GM13976 (cell line): ENCODE data around the gene B9D2.
A peak's percentile ranks its signal among the peaks of the same experiment; 100 is the strongest.

ENCODE experiments used
- DNase-seq: peaks from one replicate; pipeline ENCODE4 v3.0.0; 2012; ENCODE audit warnings: low spot score
- CTCF ChIP-seq: IDR thresholded peaks from 2 replicates; pipeline ENCODE4 v1.5.1; 2012; ENCODE audit warnings: borderline replicate concordance, mild to moderate bottlenecking; ENCODE audit not compliant: insufficient read depth; ENCODE audit errors: extremely low read depth, missing control alignments, control extremely low read depth
- in situ Hi-C: fragments of 300-500 bp; cut with MboI; formaldehyde crosslinking; loops from one replicate; pipeline ENCODE4 v1.12.0; 2022; ENCODE audit warnings: low sequenced_read_pairs, mixed read lengths, inconsistent platforms; ENCODE audit not compliant: unreplicated experiment

The B9D2 gene

DNA sequence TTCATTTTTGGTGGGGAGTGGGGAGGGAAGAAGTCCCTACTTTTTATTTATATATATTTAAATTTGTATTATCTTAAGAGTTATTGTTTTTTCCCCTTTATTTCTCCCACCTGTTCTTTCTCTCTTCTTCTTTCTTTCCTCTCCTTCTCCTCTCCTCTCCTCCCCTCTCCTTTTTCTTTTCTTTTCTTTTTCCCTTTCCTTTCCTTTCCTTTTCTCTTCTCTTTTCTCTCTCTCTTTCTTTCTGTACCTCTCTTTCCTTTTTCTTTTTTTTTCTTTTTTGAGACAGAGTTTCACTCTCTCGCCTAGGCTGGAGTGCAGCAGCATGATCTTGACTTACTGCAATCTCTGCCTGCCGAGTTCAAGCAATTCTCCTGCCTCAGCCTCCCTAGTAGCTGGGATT, 35.6 kb upstream of the B9D2 start:
- in situ Hi-C loops: no loop called here
- no peak for DNase-seq
- no peak for TF ChIP-seq CTCF

DNA sequence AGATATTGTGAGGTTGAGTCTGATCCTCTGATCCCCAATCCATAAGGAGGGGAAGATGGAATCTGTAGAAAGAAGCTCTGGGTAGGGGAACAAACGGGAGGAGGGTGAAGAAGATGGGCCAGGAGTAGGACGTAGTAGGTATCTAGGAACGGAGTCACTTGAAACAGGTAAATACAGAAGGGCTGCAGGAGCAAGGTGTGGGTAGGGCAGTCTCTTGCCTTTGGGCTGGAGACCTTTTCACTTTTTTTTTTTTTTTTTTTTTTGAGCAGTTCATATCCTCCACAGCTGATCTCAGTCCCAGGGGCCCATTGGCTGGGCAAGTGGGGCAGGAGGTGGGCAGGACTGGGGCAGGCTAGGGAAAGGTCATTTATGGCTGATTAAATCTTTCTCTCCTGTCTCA, 35.1 kb upstream of the B9D2 start:
- DNase-seq: no peak
- TF ChIP-seq CTCF: no peak
- in situ Hi-C loops: no loop called here

DNA sequence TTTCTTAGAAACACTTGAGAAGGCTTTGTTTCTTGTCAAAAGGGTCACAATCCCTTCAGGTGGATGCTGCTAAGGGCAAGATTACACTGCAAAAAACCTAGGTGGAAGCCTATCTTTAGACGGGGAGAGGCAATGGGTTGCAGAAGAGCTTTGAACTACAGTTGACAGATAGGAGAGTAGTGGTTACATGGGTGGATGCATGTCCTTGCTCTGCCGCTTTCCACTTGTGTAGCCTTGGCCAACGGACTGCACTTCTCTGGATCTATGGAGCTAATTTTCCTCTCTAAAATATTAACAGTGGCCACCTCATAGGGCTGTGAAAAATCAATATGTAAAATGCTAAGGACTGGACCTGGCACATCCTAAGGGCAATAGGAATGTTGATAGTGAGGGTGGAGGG, 34.6 kb upstream of the B9D2 start:
- DNase-seq: no peak
- no peak for TF ChIP-seq CTCF
- in situ Hi-C loops: no loop called here

- no peak for TF ChIP-seq CTCF
- DNase-seq: no peak
- in situ Hi-C loops: no loop called here
These were observed 34.1 kb upstream of the B9D2 start for GRCh38 chr19:41398050-41398418.

DNA sequence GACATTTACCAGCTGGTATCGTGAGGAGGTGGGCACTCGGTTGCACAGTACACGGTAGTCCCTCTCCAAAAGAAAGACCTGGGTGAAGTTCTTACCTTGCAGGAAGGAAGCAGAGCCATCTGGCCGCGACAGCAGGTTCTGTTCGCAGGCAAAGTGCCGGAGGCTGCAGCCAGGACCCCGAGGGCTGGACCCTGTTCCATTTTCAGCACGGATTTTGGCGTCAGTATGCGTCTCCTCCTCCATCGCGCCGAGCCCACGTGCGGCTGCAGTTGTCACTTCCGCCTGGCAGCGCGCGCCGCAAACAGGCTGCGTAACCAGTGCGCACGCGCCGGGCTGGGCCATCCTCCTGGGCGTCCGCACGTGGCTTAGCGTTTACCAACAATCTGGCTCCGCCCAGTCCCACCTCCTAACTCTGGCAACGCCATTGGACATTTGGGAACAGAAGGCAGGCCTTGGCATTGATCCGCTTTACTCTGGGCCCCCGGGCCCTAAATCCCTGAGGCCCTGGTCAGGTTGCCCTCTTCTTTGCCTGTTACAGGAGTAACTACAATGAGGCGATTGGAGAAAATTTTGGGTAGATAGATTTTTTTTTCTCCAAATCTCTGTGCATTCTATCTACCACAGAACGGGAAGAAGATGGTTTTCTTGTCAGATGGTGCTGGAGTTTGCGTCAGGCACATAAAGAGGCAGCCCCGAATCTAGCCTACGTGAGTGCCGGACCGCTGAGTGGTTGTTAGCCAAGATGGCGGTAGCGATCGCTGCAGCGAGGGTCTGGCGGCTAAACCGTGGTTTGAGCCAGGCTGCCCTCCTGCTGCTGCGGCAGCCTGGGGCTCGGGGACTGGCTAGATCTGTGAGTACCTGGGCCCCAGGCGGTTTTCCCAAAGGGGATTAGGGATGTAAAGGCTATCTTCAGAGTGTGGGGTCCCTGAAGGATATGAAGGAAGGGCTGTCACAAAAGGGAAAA, 33.4 kb upstream of the B9D2 start, which contains the start of the genes BCKDHA and EXOSC5:
TSS of gene BCKDHA (plus strand) at position 733 of the 964 bp plus-strand sequence. CDS start at position 743, 10 bp downstream.
TSS of gene EXOSC5 (minus strand) at position 274 of the 964 bp plus-strand sequence. CDS start at position 243, 31 bp downstream.
- no peak for TF ChIP-seq CTCF
- in situ Hi-C loops: no loop called here
- DNase-seq: peak; percentile 98

DNA sequence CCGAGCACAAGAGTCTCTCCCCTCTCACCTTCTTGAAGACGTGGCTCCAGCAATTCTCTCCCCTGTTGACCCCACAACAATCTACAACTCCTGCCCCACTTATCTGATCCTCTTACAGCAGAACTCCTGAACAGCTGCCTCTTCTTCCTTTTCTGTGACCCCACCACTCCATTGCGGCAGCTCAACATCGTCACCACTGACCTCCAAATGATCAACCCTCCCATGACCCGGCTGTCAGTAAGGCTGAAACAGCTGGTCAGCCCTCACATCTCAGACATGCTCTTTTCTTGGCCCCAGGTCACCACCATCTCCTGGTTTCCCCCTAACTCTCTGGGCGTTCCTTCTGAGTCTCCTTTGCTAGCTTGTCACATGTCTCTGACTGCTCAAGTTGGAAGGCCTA, 31.4 kb upstream of the B9D2 start:
- DNase-seq: no peak
- TF ChIP-seq CTCF: no peak
- in situ Hi-C loops: no loop called here

DNA sequence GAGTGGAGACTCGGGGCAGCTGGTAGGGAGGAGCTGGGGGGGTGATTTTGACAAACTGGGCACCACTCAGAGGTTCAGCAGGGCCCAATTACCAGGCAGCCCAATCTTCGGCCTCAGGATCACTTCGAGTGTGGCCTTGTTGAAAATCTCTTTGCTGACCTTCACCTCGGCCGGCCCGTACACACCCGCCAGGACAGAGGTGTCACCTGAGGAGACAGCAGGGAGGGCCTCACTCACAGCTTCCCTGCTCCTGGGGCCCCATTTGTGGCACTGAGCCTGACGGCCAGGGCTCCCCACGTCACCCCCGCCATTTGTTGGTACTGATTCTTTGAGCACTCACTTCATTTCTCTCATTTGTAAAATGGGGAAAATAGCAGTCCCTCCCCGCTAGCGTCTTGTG, 28.8 kb upstream of the B9D2 start:
- no peak for DNase-seq

More for the DNA sequence above, 28.8 kb upstream of the B9D2 start:
- TF ChIP-seq CTCF: no peak
- in situ Hi-C loops: no loop called here
